Panc1 (cell line): ENCODE measurements around the gene RASSF10. TPM values are rescaled to one million over a fixed set of nuclear protein-coding genes. Genes with fewer than 3 reads are reported as not detected.

Experiments
- ATAC-seq: fragments of 200-7000 bp; cut with Tn5 transposase; 2 replicates; pipeline ENCODE4 v1.9.1; 2020; ENCODE audit warnings: mild to moderate bottlenecking, moderate library complexity
- BruUV-seq: library from RNA; stranded (reverse); fragments of 400-500 nt; replicated peaks from 2 replicates; lab custom pipeline; 2021; lab: Mats Ljungman, UMichigan
- CTCF ChIA-PET: fragments of 300-600 bp; sonication (Branson Sonifier 250); formaldehyde crosslinking; loops from one replicate; lab custom pipeline; 2022; ENCODE audit warnings: antibody characterized with exemption; lab: Charles Lee
- POLR2A ChIA-PET: fragments of 300-600 bp; sonication (Branson Sonifier 250); formaldehyde crosslinking; loops from one replicate; lab custom pipeline; 2022; ENCODE audit warnings: antibody characterized with exemption; lab: Charles Lee
- DNase-seq: peaks from one replicate; pipeline ENCODE4 v3.0.0-alpha.2; 2010; ENCODE audit warnings: low read depth, low spot score
- H3K27ac ChIP-seq: 2 replicates; pipeline ENCODE4 v1.5.1; 2011; ENCODE audit warnings: mild to moderate bottlenecking, low read length, inconsistent platforms
- H3K27me3 ChIP-seq: fragments of 200-500 bp; sonication (Bioruptor generic); 2 replicates; pipeline ENCODE4 v1.6.0; 2014; ENCODE audit warnings: low read length, inconsistent platforms; ENCODE audit not compliant: control insufficient read depth, insufficient read depth
- H3K36me3 ChIP-seq: fragments of 200-500 bp; sonication (Bioruptor generic); 2 replicates; pipeline ENCODE4 v1.5.1; 2014; ENCODE audit warnings: inconsistent platforms, mild to moderate bottlenecking, low read length, moderate library complexity; ENCODE audit not compliant: control insufficient read depth, insufficient read depth
- H3K4me1 ChIP-seq: 2 replicates; pipeline ENCODE4 v1.5.1; 2011; ENCODE audit warnings: inconsistent platforms, mild to moderate bottlenecking, low read length, moderate library complexity; ENCODE audit not compliant: control insufficient read depth, insufficient read depth
- H3K4me3 ChIP-seq, 2 experiments: 2 replicates each; pipeline ENCODE4 v1.5.1; 2011 to 2012; ENCODE audit warnings: low read depth in 2 of 2, low read length in 2 of 2, mild to moderate bottlenecking in 2 of 2, inconsistent platforms in 1 of 2, moderate library complexity in 1 of 2
- H3K9me3 ChIP-seq: fragments of 200-500 bp; sonication (Bioruptor generic); 2 replicates; pipeline ENCODE4 v1.5.1; 2014; ENCODE audit warnings: low read depth, mild to moderate bottlenecking, inconsistent platforms, low read length, moderate library complexity; ENCODE audit not compliant: control insufficient read depth, insufficient read depth
- CTCF ChIP-seq: fragments of 450-650 bp; IDR thresholded peaks from 2 replicates; pipeline ENCODE4 v1.5.1; 2017; ENCODE audit warnings: mild to moderate bottlenecking
- POLR2AphosphoS5 ChIP-seq: IDR thresholded peaks from 2 replicates; pipeline ENCODE4 v1.6.1; 2012; ENCODE audit warnings: mild to moderate bottlenecking, low read depth, low read length, moderate library complexity
- SIN3A ChIP-seq: IDR thresholded peaks from 2 replicates; pipeline ENCODE4 v1.6.1; 2012; ENCODE audit warnings: low read depth, mild to moderate bottlenecking, low read length, moderate library complexity, borderline replicate concordance; ENCODE audit not compliant: insufficient read depth
- TCF7L2 ChIP-seq: IDR thresholded peaks from 2 replicates; pipeline ENCODE4 v1.6.1; 2011; ENCODE audit warnings: mild to moderate bottlenecking, low read depth, low read length, inconsistent platforms
- in situ Hi-C: cut with HindIII; loops from 2 replicates; pipeline ENCODE4 v1.10.0; 2016; ENCODE audit warnings: low sequenced_read_pairs, low pct_unique_long_range_greater_than_20kb
- intact Hi-C: fragments of 100-400 bp; cut with micrococcal nuclease; formaldehyde crosslinking; loops from one replicate; pipeline ENCODE4 v1.10.0; 2022; ENCODE audit not compliant: unreplicated experiment
- total RNA-seq: library from RNA; stranded (reverse); gene quantifications from one replicate; pipeline ENCODE4 v1.2.1, GENCODE V29; 2021; ENCODE audit not compliant: unreplicated experiment
- TF ChIP-seq, protein P1 (sequence below), 2 experiments: IDR thresholded peaks; 2 replicates each; pipeline ENCODE4 v1.6.1; 2011 to 2012; ENCODE audit warnings: low read depth in 2 of 2, control low read depth in 1 of 2, low read length in 1 of 2, mild to moderate bottlenecking in 1 of 2, moderate library complexity in 1 of 2; ENCODE audit not compliant: insufficient read depth in 1 of 2

RASSF10 gene
- total RNA-seq, 1 experiment from 2014 or later: not detected

GRCh38 chr11:13026722-13027121, 17.6 kb downstream of the RASSF10 start:
- Histone ChIP-seq H3K4me3 (no peak overlapping the region), H3K4me1 (no peaks in the 10 kb centered on the region), H3K27me3 (peaks cover 35% of the 10 kb centered on the region), H3K27ac (no peak overlapping the region), H3K9me3 (no peaks in the 10 kb centered on the region), H3K36me3 (no peaks in the 10 kb centered on the region)
- CTCF ChIA-PET: no interaction called here
- no TSS peak for BruUV-seq
- intact Hi-C loops: no loop called here
- no peak for TF ChIP-seq TCF7L2
- no peak for TF ChIP-seq SIN3A
- no peak for TF ChIP-seq CTCF
- TF ChIP-seq, protein P1, sequence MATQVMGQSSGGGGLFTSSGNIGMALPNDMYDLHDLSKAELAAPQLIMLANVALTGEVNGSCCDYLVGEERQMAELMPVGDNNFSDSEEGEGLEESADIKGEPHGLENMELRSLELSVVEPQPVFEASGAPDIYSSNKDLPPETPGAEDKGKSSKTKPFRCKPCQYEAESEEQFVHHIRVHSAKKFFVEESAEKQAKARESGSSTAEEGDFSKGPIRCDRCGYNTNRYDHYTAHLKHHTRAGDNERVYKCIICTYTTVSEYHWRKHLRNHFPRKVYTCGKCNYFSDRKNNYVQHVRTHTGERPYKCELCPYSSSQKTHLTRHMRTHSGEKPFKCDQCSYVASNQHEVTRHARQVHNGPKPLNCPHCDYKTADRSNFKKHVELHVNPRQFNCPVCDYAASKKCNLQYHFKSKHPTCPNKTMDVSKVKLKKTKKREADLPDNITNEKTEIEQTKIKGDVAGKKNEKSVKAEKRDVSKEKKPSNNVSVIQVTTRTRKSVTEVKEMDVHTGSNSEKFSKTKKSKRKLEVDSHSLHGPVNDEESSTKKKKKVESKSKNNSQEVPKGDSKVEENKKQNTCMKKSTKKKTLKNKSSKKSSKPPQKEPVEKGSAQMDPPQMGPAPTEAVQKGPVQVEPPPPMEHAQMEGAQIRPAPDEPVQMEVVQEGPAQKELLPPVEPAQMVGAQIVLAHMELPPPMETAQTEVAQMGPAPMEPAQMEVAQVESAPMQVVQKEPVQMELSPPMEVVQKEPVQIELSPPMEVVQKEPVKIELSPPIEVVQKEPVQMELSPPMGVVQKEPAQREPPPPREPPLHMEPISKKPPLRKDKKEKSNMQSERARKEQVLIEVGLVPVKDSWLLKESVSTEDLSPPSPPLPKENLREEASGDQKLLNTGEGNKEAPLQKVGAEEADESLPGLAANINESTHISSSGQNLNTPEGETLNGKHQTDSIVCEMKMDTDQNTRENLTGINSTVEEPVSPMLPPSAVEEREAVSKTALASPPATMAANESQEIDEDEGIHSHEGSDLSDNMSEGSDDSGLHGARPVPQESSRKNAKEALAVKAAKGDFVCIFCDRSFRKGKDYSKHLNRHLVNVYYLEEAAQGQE (IDR thresholded peaks at IDR 0.05; ENCODE audit: insufficient read depth in 1 of 2, low read depth in 2 of 2, low read length in 1 of 2): no peak
- no peak for TF ChIP-seq POLR2AphosphoS5
- ATAC-seq (no peak), DNase-seq (no peak)
- POLR2A ChIA-PET: no interaction called here
- in situ Hi-C loops: no loop called here

GRCh38 chr11:13028322-13028721, 19.2 kb downstream of the RASSF10 start:
- Histone ChIP-seq H3K4me3 (no peak overlapping the region), H3K27me3 (peaks cover 24% of the 10 kb centered on the region), H3K9me3 (no peaks in the 10 kb centered on the region), H3K36me3 (no peaks in the 10 kb centered on the region), H3K27ac (no peak overlapping the region), H3K4me1 (no peaks in the 10 kb centered on the region)
- ChIA-PET POLR2A (no interaction called here), CTCF (no interaction called here)
- no TSS peak for BruUV-seq
- in situ Hi-C loops (no loop called here), intact Hi-C loops (no loop called here)
- DNase-seq: no peak
- no peak for TF ChIP-seq TCF7L2
- TF ChIP-seq POLR2AphosphoS5: no peak
- no peak for TF ChIP-seq SIN3A
- TF ChIP-seq CTCF: no peak
- TF ChIP-seq, protein P1 (IDR thresholded peaks at IDR 0.05; ENCODE audit: insufficient read depth in 1 of 2, low read depth in 2 of 2, low read length in 1 of 2): no peak
- ATAC-seq: no peak
